Astrocyte (in vitro differentiated cells and primary cell): ENCODE results near the gene IL31. TPM values are rescaled to one million over a fixed set of nuclear protein-coding genes. Genes with fewer than 3 reads are reported as not detected.

Source experiments
- DNase-seq: peaks from one replicate; pipeline ENCODE4 v3.0.0-alpha.2; 2010; ENCODE audit warnings: low read depth
- FAIRE-seq: peaks from 2 replicates; lab custom pipeline; 2011; peaks lifted over from hg19 to GRCh38; lab: Jason Lieb, UNC
- H2AFZ ChIP-seq: 2 replicates; pipeline ENCODE4 v1.6.0; 2012; ENCODE audit warnings: low read depth, low read length, inconsistent platforms
- H3K27ac ChIP-seq: 2 replicates; pipeline ENCODE4 v1.5.1; 2011; ENCODE audit warnings: low read depth, low read length, inconsistent platforms
- H3K27me3 ChIP-seq: 2 replicates; pipeline ENCODE4 v1.6.0; 2011; ENCODE audit warnings: low read length, inconsistent platforms; ENCODE audit not compliant: insufficient read depth
- H3K36me3 ChIP-seq: 2 replicates; pipeline ENCODE4 v1.5.1; 2011; ENCODE audit warnings: low read length, inconsistent platforms; ENCODE audit not compliant: insufficient read depth
- H3K4me1 ChIP-seq: 2 replicates; pipeline ENCODE4 v1.5.1; 2011; ENCODE audit warnings: low read length, inconsistent platforms; ENCODE audit not compliant: insufficient read depth
- H3K4me2 ChIP-seq: 2 replicates; pipeline ENCODE4 v1.6.0; 2012; ENCODE audit warnings: low read length, inconsistent platforms
- H3K4me3 ChIP-seq: 2 replicates; pipeline ENCODE4 v1.5.1; 2011; ENCODE audit warnings: low read depth, mild to moderate bottlenecking, low read length, inconsistent platforms; ENCODE audit not compliant: insufficient read depth
- H3K79me2 ChIP-seq: 2 replicates; pipeline ENCODE4 v1.6.0; 2012; ENCODE audit warnings: mild to moderate bottlenecking, low read length, inconsistent platforms; ENCODE audit not compliant: insufficient read depth
- H3K9ac ChIP-seq: 2 replicates; pipeline ENCODE4 v1.6.0; 2012; ENCODE audit warnings: mild to moderate bottlenecking, low read length, inconsistent platforms
- H3K9me3 ChIP-seq: 2 replicates; pipeline ENCODE4 v1.5.1; 2012; ENCODE audit warnings: low read depth, mild to moderate bottlenecking, low read length, inconsistent platforms; ENCODE audit not compliant: insufficient read depth
- H4K20me1 ChIP-seq: 2 replicates; pipeline ENCODE4 v1.6.0; 2012; ENCODE audit warnings: low read length, inconsistent platforms; ENCODE audit not compliant: insufficient read depth
- H3K27ac Mint-ChIP-seq: one replicate; pipeline ENCODE4 v1.8.0; 2021; ENCODE audit warnings: mild to moderate bottlenecking, mixed read lengths; ENCODE audit not compliant: unreplicated experiment
- H3K27me3 Mint-ChIP-seq: one replicate; pipeline ENCODE4 v1.8.0; 2021; ENCODE audit warnings: low read depth, mixed read lengths; ENCODE audit not compliant: unreplicated experiment
- H3K36me3 Mint-ChIP-seq: one replicate; pipeline ENCODE4 v1.8.0; 2021; ENCODE audit warnings: low read depth, mixed read lengths; ENCODE audit not compliant: unreplicated experiment
- H3K4me1 Mint-ChIP-seq: one replicate; pipeline ENCODE4 v1.8.0; 2021; ENCODE audit warnings: low read depth, mixed read lengths; ENCODE audit not compliant: unreplicated experiment
- H3K4me3 Mint-ChIP-seq: one replicate; pipeline ENCODE4 v1.8.0; 2021; ENCODE audit warnings: mild to moderate bottlenecking, moderate library complexity, mixed read lengths; ENCODE audit not compliant: unreplicated experiment
- H3K9me3 Mint-ChIP-seq: one replicate; pipeline ENCODE4 v1.8.0; 2021; ENCODE audit warnings: mild to moderate bottlenecking, mixed read lengths; ENCODE audit not compliant: unreplicated experiment
- EZH2 ChIP-seq: IDR thresholded peaks from 2 replicates; pipeline ENCODE4 v1.6.1; 2012; ENCODE audit warnings: mild to moderate bottlenecking, low read length, inconsistent platforms; ENCODE audit not compliant: insufficient read depth
- total RNA-seq: library from RNA; stranded (reverse); gene quantifications from 2 replicates; pipeline ENCODE4 v1.2.1, GENCODE V29; 2021
- TF ChIP-seq, protein P1 (sequence below): IDR thresholded peaks from 2 replicates; pipeline ENCODE4 v1.5.1; 2011; ENCODE audit warnings: low read depth, mild to moderate bottlenecking, inconsistent platforms, low read length, moderate library complexity; ENCODE audit not compliant: insufficient read depth

The IL31 gene
- total RNA-seq, 1 donor from 2014 or later, result not detected

DNA sequence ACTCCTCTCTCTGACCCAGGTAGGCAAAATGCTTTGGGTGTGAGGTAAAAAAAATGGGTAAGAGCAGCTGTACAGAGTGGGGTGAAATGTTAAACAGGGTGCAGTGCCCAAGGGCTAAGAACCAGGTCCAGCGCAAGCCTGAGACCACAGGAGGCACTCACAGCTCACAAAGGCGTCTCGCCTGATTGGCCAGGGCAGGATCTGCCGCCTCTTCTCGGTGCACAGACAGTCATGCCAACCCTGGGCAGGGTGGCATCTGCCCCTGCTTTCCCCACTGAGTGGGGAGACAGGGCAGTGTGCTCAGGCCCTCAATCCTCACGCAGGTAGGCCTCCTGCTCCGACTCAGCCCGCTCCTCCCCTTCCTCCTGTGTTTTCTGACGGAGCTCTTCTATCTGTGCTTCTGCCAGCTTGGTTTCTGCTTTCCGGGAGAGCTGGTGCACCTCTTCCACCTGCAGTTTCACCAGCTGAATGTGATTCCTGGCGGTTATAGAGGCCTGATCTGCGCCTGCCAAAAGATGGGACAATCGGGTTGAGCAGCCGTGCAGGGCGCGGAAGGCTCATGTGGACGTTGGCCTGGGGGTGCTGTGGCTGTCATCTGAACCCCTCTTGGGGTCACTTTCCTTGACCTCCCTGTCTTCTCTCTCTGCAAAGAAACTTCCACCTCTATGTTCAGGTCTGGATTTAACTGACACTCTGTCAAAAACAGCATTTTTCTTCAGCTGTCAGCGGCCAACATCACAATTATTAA lies 34.2 kb upstream of the IL31 start:
- FAIRE-seq, result no peak
- TF ChIP-seq, protein P1, sequence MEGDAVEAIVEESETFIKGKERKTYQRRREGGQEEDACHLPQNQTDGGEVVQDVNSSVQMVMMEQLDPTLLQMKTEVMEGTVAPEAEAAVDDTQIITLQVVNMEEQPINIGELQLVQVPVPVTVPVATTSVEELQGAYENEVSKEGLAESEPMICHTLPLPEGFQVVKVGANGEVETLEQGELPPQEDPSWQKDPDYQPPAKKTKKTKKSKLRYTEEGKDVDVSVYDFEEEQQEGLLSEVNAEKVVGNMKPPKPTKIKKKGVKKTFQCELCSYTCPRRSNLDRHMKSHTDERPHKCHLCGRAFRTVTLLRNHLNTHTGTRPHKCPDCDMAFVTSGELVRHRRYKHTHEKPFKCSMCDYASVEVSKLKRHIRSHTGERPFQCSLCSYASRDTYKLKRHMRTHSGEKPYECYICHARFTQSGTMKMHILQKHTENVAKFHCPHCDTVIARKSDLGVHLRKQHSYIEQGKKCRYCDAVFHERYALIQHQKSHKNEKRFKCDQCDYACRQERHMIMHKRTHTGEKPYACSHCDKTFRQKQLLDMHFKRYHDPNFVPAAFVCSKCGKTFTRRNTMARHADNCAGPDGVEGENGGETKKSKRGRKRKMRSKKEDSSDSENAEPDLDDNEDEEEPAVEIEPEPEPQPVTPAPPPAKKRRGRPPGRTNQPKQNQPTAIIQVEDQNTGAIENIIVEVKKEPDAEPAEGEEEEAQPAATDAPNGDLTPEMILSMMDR, result no peak
- TF ChIP-seq EZH2, result no peak
- H3K27ac ChIP-seq, result no peak overlapping the region
- no peak overlapping the region for H3K4me3 Mint-ChIP-seq
- H3K9me3 Mint-ChIP-seq, result no peaks in the 10 kb centered on the region
- H3K27me3 Mint-ChIP-seq, result peaks cover 9% of the 10 kb centered on the region
- no peak for DNase-seq
- no peaks in the 10 kb centered on the region for H3K4me1 Mint-ChIP-seq
- peaks cover 33% of the 10 kb centered on the region for H3K36me3 ChIP-seq
- no peak overlapping the region for H3K4me2 ChIP-seq
- no peak overlapping the region for H2AFZ ChIP-seq
- peaks cover 43% of the 10 kb centered on the region for H4K20me1 ChIP-seq
- H3K4me3 ChIP-seq, result no peak overlapping the region
- peaks cover 12% of the 10 kb centered on the region for H3K36me3 Mint-ChIP-seq
- peaks cover 17% of the 10 kb centered on the region for H3K27me3 ChIP-seq
- no peaks in the 10 kb centered on the region for H3K79me2 ChIP-seq
- no peak overlapping the region for H3K27ac Mint-ChIP-seq
- H3K4me1 ChIP-seq, result peaks cover 6% of the 10 kb centered on the region
- no peaks in the 10 kb centered on the region for H3K9me3 ChIP-seq
- no peak overlapping the region for H3K9ac ChIP-seq

DNA sequence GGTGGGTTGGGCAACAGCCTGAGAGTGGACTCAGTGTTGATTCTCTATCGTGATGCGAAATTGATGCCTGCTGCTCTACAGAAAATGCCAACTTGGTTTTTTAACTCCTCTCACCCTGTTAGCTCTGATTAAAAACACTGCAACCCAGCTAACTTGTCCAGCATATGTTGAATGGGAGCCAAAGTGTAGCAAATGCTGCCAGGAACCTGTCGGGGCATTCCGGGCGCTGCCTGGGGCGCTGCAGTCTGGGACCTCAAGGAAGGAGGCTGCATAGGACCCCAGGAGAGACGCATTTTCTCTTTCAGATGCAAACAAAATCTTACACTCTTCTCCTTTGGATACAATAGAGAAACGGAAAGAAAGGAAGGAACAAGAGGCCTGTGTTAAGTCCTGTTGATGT lies 33.4 kb upstream of the IL31 start:
- H3K4me2 ChIP-seq, result no peak overlapping the region
- Mint-ChIP-seq H3K4me1 (no peaks in the 10 kb centered on the region), H3K27me3 (peaks cover 13% of the 10 kb centered on the region), H3K9me3 (no peaks in the 10 kb centered on the region), H3K27ac (no peak overlapping the region), H3K36me3 (peaks cover 12% of the 10 kb centered on the region), H3K4me3 (no peak overlapping the region)
- no peak overlapping the region for H2AFZ ChIP-seq
- no peak overlapping the region for H3K27ac ChIP-seq
- H3K27me3 ChIP-seq, result peaks cover 20% of the 10 kb centered on the region
- peaks cover 39% of the 10 kb centered on the region for H4K20me1 ChIP-seq
- H3K36me3 ChIP-seq, result peaks cover 27% of the 10 kb centered on the region
- no peaks in the 10 kb centered on the region for H3K79me2 ChIP-seq
- no peak overlapping the region for H3K4me3 ChIP-seq
- DNase-seq (no peak), FAIRE-seq (no peak)
- no peak overlapping the region for H3K9ac ChIP-seq
- peaks cover 6% of the 10 kb centered on the region for H3K4me1 ChIP-seq
- TF ChIP-seq, protein P1, result no peak
- TF ChIP-seq EZH2, result no peak
- H3K9me3 ChIP-seq, result no peaks in the 10 kb centered on the region

DNA sequence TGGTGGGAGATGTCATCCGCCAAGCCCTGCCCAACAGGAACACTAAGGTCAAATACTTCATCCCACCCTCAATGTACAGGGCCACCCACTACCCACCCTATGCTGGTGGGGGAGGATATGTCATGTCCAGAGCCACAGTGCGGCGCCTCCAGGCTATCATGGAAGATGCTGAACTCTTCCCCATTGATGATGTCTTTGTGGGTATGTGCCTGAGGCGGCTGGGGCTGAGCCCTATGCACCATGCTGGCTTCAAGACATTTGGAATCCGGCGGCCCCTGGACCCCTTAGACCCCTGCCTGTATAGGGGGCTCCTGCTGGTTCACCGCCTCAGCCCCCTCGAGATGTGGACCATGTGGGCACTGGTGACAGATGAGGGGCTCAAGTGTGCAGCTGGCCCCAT lies 33.0 kb upstream of the IL31 start:
- Mint-ChIP-seq H3K9me3 (no peaks in the 10 kb centered on the region), H3K27me3 (peaks cover 13% of the 10 kb centered on the region), H3K4me1 (no peaks in the 10 kb centered on the region), H3K4me3 (no peak overlapping the region), H3K27ac (no peak overlapping the region), H3K36me3 (peaks cover 10% of the 10 kb centered on the region)
- Histone ChIP-seq H3K4me1 (peaks cover 6% of the 10 kb centered on the region), H3K27ac (no peak overlapping the region), H3K79me2 (no peaks in the 10 kb centered on the region), H3K27me3 (peaks cover 20% of the 10 kb centered on the region), H2AFZ (no peak overlapping the region), H3K9me3 (no peaks in the 10 kb centered on the region), H4K20me1 (peaks cover 39% of the 10 kb centered on the region), H3K9ac (no peak overlapping the region), H3K4me3 (no peak overlapping the region), H3K36me3 (peaks cover 23% of the 10 kb centered on the region), H3K4me2 (no peak overlapping the region)
- no peak for FAIRE-seq
- TF ChIP-seq EZH2, result no peak
- TF ChIP-seq, protein P1, result no peak
- no peak for DNase-seq
